ENCODE data around the gene IGSF9. TPM values are rescaled to one million over a fixed set of nuclear protein-coding genes. Genes with fewer than 3 reads are reported as not detected.

Gene IGSF9
- total RNA-seq, 1 donor from 2014 or later: 68.2 TPM

- Mint-ChIP-seq H3K4me3 (ENCODE audit: low read depth) (no peak overlapping the region), H3K27me3 (peaks cover 11% of the 10 kb centered on the region), H3K27ac (no peak overlapping the region), H3K36me3 (ENCODE audit: insufficient read depth) (no peaks in the 10 kb centered on the region), H3K4me1 (ENCODE audit: low read depth) (peaks cover 9% of the 10 kb centered on the region), H3K9me3 (ENCODE audit: low read depth) (no peaks in the 10 kb centered on the region)
- no peak for DNase-seq (ENCODE audit: low spot score, unreplicated experiment)
- TF ChIP-seq, protein P1, sequence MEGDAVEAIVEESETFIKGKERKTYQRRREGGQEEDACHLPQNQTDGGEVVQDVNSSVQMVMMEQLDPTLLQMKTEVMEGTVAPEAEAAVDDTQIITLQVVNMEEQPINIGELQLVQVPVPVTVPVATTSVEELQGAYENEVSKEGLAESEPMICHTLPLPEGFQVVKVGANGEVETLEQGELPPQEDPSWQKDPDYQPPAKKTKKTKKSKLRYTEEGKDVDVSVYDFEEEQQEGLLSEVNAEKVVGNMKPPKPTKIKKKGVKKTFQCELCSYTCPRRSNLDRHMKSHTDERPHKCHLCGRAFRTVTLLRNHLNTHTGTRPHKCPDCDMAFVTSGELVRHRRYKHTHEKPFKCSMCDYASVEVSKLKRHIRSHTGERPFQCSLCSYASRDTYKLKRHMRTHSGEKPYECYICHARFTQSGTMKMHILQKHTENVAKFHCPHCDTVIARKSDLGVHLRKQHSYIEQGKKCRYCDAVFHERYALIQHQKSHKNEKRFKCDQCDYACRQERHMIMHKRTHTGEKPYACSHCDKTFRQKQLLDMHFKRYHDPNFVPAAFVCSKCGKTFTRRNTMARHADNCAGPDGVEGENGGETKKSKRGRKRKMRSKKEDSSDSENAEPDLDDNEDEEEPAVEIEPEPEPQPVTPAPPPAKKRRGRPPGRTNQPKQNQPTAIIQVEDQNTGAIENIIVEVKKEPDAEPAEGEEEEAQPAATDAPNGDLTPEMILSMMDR (IDR thresholded peaks at IDR 0.05; ENCODE audit: unreplicated experiment): no peak
These were observed 14.0 kb upstream of the IGSF9 start for GRCh38 chr1:159959451-159959850.

- H3K4me3 Mint-ChIP-seq (ENCODE audit: low read depth): no peak overlapping the region
- H3K27me3 Mint-ChIP-seq: peaks cover 16% of the 10 kb centered on the region
- H3K36me3 Mint-ChIP-seq (ENCODE audit: insufficient read depth): no peaks in the 10 kb centered on the region
- TF ChIP-seq, protein P1 (IDR thresholded peaks at IDR 0.05; ENCODE audit: unreplicated experiment): no peak
- H3K4me1 Mint-ChIP-seq (ENCODE audit: low read depth): peaks cover 6% of the 10 kb centered on the region
- H3K9me3 Mint-ChIP-seq (ENCODE audit: low read depth): no peaks in the 10 kb centered on the region
- H3K27ac Mint-ChIP-seq: no peak overlapping the region
- no peak for DNase-seq (ENCODE audit: low spot score, unreplicated experiment)
These were observed 13.4 kb upstream of the IGSF9 start for GRCh38 chr1:159958719-159959380.

- no peak overlapping the region for H3K4me3 Mint-ChIP-seq (ENCODE audit: low read depth)
- no peaks in the 10 kb centered on the region for H3K9me3 Mint-ChIP-seq (ENCODE audit: low read depth)
- H3K27ac Mint-ChIP-seq: no peak overlapping the region
- peaks cover 6% of the 10 kb centered on the region for H3K4me1 Mint-ChIP-seq (ENCODE audit: low read depth)
- H3K36me3 Mint-ChIP-seq (ENCODE audit: insufficient read depth): no peaks in the 10 kb centered on the region
- peaks cover 22% of the 10 kb centered on the region for H3K27me3 Mint-ChIP-seq
- TF ChIP-seq, protein P1 (IDR thresholded peaks at IDR 0.05; ENCODE audit: unreplicated experiment): no peak
- DNase-seq (ENCODE audit: low spot score, unreplicated experiment): no peak
These were observed 12.4 kb upstream of the IGSF9 start for GRCh38 chr1:159957824-159958268.

DNA sequence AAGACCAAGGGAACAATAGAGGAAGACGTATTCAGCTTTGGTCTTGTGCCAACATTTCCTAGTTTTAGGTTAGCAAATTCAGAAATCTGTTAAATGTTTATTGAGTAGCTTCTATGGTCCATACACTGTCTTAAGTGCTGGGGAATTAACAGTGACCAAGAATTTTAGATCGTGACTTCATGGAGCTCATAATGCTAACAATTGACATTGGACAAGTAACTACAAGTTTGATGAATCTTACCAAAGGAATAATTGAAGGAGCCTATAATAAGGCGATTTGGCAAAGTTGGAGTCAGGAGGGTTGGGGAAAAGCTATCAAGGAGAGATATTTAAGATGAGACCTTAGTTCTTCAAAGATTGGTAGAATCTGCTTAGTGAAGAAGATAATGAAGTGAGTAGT lies 10.0 kb upstream of the IGSF9 start:
- DNase-seq (ENCODE audit: low spot score, unreplicated experiment): no peak
- H3K9me3 Mint-ChIP-seq (ENCODE audit: low read depth): no peaks in the 10 kb centered on the region
- H3K27me3 Mint-ChIP-seq: peaks cover 40% of the 10 kb centered on the region
- TF ChIP-seq, protein P1 (IDR thresholded peaks at IDR 0.05; ENCODE audit: unreplicated experiment): no peak
- no peak overlapping the region for H3K27ac Mint-ChIP-seq
- H3K4me1 Mint-ChIP-seq (ENCODE audit: low read depth): peaks cover 6% of the 10 kb centered on the region
- no peaks in the 10 kb centered on the region for H3K36me3 Mint-ChIP-seq (ENCODE audit: insufficient read depth)
- H3K4me3 Mint-ChIP-seq (ENCODE audit: low read depth): no peak overlapping the region

DNA sequence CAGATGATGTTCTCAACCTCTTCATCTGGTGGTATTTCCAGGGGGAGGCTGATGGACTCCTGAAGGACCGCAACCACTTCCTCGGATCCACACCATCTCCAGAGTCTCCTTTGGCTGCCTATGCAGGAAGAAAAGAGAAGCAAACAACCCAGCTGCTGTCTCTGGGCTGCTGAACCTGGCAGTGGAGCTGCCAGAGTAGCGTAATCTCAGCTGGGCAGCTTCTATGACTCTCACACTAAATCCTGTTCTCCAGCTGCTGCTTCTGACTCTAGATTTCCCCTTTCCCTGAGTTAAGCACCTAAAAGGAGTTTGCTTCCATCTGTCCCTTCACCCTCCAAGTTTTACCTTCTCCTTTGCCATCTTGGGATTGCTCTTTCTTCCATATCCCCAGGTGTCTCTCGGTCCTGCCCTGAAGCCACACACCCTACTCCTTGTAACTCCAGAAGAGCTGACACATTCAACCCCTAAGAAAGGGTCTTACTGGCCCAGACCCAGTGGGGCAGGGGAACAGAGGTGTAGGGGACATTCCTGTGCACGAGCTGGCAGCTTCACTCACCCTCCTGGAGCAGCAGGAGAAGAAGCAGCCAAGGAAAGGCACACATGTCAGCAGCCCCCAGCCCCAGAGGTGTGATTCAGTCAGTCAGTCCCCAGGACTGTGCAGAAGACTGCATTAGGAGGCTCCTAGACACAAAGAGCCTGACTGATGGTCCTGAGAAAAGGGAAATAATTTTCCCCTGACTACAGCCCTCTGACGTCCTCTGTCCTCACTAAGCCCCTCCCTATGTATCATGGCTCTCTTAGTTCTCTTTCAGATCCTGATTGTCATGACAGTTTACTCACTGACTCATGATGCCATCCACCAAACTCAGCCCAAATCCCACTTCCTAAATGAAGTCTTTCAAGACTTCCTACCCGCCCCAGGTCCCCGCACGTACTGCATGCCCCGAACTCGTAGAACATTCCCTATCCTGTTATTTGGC lies 8.4 kb upstream of the IGSF9 start, which contains the start of gene SLAMF9:
SLAMF9 (minus strand) TSS at position 702 of the 980 bp plus-strand sequence; CDS start at position 602, 100 bp downstream.
- H3K9me3 Mint-ChIP-seq (ENCODE audit: low read depth): no peaks in the 10 kb centered on the region
- H3K27me3 Mint-ChIP-seq: peaks cover 43% of the 10 kb centered on the region
- no peak within 1 kb of the TSS for H3K4me3 Mint-ChIP-seq (ENCODE audit: low read depth)
- no peak within 1 kb of the TSS for H3K27ac Mint-ChIP-seq
- H3K36me3 Mint-ChIP-seq (ENCODE audit: insufficient read depth): no peaks in the 10 kb centered on the region
- no peak for DNase-seq (ENCODE audit: low spot score, unreplicated experiment)
- H3K4me1 Mint-ChIP-seq (ENCODE audit: low read depth): peaks cover 8% of the 10 kb centered on the region
- TF ChIP-seq, protein P1 (IDR thresholded peaks at IDR 0.05; ENCODE audit: unreplicated experiment): no peak
